ENCODE measurements around the gene GCC1.

GCC1 gene, protein sequence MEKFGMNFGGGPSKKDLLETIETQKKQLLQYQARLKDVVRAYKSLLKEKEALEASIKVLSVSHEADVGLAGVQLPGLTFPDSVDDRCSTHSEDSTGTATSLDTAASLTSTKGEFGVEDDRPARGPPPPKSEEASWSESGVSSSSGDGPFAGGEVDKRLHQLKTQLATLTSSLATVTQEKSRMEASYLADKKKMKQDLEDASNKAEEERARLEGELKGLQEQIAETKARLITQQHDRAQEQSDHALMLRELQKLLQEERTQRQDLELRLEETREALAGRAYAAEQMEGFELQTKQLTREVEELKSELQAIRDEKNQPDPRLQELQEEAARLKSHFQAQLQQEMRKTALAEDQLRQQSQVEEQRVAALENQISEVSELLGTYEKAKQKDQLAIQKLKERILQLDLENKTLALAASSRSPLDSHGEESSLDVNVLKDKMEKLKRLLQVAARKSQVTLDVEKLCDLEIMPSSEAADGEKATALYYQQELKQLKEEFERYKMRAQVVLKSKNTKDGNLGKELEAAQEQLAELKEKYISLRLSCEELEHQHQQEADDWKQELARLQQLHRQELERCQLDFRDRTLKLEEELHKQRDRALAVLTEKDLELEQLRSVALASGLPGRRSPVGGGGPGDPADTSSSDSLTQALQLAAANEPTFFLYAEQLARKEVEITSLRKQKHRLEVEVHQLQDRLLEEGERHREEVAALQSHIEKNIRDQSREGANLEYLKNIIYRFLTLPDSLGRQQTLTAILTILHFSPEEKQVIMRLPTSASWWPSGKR

DNA sequence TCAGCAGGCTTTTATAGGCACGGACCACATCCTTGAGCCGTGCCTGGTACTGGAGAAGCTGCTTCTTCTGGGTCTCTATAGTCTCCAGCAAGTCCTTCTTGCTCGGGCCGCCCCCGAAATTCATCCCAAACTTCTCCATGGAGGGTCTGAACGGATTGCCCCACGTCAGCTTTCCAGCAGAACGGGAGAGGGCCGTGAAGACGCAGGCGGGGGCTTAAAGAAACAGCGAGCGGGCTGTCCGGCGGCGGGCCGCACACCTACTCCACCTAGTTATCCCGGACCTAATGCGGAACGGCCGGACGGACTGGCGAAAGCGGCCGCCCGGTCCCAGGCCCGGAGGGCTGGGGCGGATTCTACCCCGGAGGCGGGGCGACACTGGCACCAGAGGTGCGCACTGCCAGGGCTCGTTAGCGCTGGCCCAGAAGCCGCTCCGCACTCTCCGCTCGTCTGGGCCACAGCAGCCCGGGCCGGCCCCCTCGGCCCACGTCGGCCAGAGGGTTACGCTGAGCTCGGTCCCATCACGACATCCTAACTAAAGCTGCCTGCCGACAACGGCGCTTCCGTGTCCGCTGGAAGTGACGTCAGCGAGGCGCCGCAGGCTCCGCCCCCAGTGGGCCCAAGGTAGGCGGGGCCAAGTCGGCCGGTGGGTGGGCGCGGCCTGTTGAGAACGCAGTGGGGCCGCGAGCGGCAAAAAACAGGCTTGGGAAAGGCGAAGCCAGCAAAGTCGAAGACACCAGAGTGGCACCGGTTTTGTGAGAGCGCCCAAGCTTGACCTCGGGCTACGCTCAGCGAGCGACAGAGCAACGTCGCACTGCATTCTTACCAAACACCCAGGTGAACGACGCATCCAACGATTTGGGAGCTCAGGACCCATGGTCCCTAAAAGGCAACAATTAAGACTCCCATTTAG lies at the start of gene GCC1:
TSS of gene GCC1 (minus strand) at position 553 of the 910 bp plus-strand sequence. CDS start at position 139, 414 bp downstream.
- H3K4me3 ChIP-seq (ENCODE audit: low read length), result peak within 1 kb of the TSS; percentile 94
- TF ChIP-seq, protein P1, sequence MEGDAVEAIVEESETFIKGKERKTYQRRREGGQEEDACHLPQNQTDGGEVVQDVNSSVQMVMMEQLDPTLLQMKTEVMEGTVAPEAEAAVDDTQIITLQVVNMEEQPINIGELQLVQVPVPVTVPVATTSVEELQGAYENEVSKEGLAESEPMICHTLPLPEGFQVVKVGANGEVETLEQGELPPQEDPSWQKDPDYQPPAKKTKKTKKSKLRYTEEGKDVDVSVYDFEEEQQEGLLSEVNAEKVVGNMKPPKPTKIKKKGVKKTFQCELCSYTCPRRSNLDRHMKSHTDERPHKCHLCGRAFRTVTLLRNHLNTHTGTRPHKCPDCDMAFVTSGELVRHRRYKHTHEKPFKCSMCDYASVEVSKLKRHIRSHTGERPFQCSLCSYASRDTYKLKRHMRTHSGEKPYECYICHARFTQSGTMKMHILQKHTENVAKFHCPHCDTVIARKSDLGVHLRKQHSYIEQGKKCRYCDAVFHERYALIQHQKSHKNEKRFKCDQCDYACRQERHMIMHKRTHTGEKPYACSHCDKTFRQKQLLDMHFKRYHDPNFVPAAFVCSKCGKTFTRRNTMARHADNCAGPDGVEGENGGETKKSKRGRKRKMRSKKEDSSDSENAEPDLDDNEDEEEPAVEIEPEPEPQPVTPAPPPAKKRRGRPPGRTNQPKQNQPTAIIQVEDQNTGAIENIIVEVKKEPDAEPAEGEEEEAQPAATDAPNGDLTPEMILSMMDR (conservative IDR thresholded peaks at IDR 0.05; ENCODE audit: low read length), result no peak
- DNase-seq (ENCODE audit: low read depth), result peak; percentile 84

DNA sequence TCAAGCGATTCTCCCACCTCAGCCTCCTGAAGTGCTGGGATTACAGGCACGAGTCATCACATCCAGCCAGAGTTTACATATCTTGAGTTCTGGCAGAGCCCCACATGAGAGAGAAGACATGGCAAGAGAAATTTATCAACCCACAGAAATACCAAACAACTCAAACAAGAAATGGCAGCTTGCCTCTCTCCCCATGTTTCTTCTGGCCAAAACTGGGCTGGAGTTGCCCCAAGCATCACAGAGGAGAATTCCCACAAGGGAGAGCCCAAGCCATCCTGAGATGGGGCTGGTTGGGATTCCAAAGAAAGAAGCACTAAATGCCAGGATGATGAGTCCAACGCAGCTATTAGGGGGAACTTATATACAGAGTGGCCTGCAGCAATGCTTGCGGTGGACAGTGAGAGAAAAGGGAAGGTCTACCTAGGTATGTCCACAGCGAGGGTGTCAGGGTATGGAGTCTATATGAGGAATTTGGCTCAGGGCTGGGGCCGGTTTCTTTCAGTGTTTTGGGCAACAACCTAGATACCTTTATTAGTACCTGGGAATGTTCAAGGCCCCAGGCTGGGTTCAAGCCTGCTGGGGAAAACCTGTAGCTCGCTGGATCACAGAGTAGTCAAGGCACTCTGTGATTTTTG lies 47.0 kb upstream of the GCC1 start:
- TF ChIP-seq, protein P1 (conservative IDR thresholded peaks at IDR 0.05; ENCODE audit: low read length), result no peak
- H3K4me3 ChIP-seq (ENCODE audit: low read length), result no peak overlapping the region
- peak; percentile 97 for DNase-seq (ENCODE audit: low read depth)

DNA sequence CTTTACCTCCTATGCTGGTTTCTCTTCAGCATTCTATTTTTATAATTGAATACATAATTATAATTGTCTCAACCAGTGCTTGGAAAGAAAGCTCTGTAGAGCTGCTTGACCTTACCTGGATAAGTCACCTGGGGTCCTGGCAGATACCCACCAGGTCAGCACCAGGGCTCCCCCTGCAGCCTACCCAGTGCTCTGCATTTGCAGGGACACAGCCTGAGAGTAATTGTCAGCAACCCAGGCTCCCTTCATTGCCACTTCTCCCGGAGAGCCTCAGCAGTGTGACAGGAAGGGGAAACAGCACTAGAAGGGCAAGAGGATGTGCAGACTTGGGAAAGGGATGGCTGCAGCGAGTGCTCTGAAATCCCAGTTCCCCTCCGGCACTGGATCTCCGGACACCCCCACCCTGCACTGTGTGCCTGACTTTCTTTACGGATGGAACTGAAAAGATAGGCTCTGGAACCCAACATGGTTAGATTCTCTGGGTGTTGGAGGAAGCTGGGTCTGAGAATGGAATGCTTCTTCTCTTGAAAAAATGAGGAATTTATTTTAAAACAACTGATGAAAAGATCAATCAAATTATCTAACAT lies 44.0 kb upstream of the GCC1 start:
- TF ChIP-seq, protein P1 (conservative IDR thresholded peaks at IDR 0.05; ENCODE audit: low read length), result peak; percentile 14; the same call in 1 of the 2 replicates
- H3K4me3 ChIP-seq (ENCODE audit: low read length), result no peak overlapping the region
- no peak for DNase-seq (ENCODE audit: low read depth)

DNA sequence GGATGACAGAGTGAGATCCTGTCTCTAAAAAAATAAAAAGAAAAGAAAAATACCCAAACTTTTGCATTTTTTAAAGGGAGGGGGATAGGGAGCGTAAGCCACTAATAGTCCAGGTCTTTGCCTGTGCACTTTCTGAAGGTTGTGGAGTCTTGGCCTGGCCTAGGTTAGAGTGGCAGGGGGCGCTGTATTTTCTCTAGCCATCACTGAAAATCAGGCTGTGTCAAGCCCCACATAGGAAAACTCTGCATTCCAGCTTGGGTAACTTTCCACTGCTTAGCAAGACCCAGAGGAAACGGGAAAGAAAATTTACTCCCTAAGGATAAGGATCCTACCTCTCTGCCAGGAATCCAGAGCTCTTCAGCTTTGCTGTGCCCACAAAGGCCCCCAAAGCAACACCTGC lies 43.0 kb upstream of the GCC1 start:
- no peak for DNase-seq (ENCODE audit: low read depth)
- no peak overlapping the region for H3K4me3 ChIP-seq (ENCODE audit: low read length)
- TF ChIP-seq, protein P1 (conservative IDR thresholded peaks at IDR 0.05; ENCODE audit: low read length), result no peak

DNA sequence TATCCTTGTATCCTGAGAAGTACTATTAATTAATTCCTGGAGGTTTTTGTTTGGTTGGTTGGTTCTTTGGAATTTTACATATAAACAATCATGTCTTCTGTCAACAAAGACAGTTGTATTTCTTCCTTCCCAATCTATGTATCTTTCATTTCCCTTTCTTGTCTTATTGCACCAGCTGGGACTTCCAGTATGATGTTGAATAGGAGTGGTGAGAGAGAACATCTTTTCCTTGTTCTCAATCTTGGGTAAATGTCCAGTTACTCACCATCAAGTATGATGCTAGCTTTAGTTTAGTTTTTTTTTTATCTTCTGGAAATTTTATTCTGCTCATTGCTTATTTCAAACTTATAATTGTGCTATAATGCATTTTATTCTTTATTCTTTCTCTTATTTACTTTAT lies 39.9 kb upstream of the GCC1 start:
- no peak for DNase-seq (ENCODE audit: low read depth)
- TF ChIP-seq, protein P1 (conservative IDR thresholded peaks at IDR 0.05; ENCODE audit: low read length), result no peak
- H3K4me3 ChIP-seq (ENCODE audit: low read length), result no peak overlapping the region
